Immature natural killer cell (primary cell): ENCODE data around the gene ACOX2. TPM values are rescaled to one million over a fixed set of nuclear protein-coding genes. Genes with fewer than 3 reads are reported as not detected.

ENCODE experiments used
- DNase-seq, 3 donors: peaks; one replicate each; pipeline ENCODE4 v3.0.0; 2022; ENCODE audit warnings: mixed read lengths in 1 of 3
- H3K27ac Mint-ChIP-seq, 6 donors: one replicate each; pipeline ENCODE4 v1.8.0; 2020; ENCODE audit warnings: mixed read lengths in 6 of 6, mild to moderate bottlenecking in 5 of 6, inconsistent platforms in 4 of 6, moderate library complexity in 3 of 6
- H3K27me3 Mint-ChIP-seq, 3 donors: one replicate each; pipeline ENCODE4 v1.8.0; 2020 to 2021; ENCODE audit warnings: low read depth in 3 of 3, mild to moderate bottlenecking in 3 of 3, mixed read lengths in 3 of 3, moderate library complexity in 3 of 3, inconsistent platforms in 1 of 3
- H3K36me3 Mint-ChIP-seq, 3 donors: one replicate each; pipeline ENCODE4 v1.8.0; 2020; ENCODE audit warnings: mixed read lengths in 3 of 3, inconsistent platforms in 2 of 3, mild to moderate bottlenecking in 2 of 3
- H3K4me1 Mint-ChIP-seq, 2 donors: one replicate each; pipeline ENCODE4 v1.8.0; 2020; ENCODE audit warnings: inconsistent platforms in 2 of 2, mild to moderate bottlenecking in 2 of 2, mixed read lengths in 2 of 2, moderate library complexity in 1 of 2
- H3K4me3 Mint-ChIP-seq, 5 donors: one replicate each; pipeline ENCODE4 v1.8.0; 2020; ENCODE audit warnings: mild to moderate bottlenecking in 5 of 5, mixed read lengths in 5 of 5, inconsistent platforms in 3 of 5, moderate library complexity in 3 of 5
- H3K9me3 Mint-ChIP-seq, 6 donors: one replicate each; pipeline ENCODE4 v1.8.0; 2020; ENCODE audit warnings: mild to moderate bottlenecking in 6 of 6, mixed read lengths in 6 of 6, inconsistent platforms in 4 of 6, moderate library complexity in 3 of 6
- polyA plus RNA-seq, 3 donors: library from polyadenylated mRNA; unstranded; fragments of 300-500 nt; fragmentation: Illumina TruSeq; gene quantifications; one replicate each; pipeline ENCODE4 v1.2.3, GENCODE V29; 2021

The ACOX2 gene
- polyA plus RNA-seq, 3 donors from 2014 or later = not detected

GRCh38 chr3:58474967-58475578 lies 61.9 kb downstream of the ACOX2 start:
- Mint-ChIP-seq H3K36me3 (peaks cover 0 to 3% (median 0%) of the 10 kb centered on the region in 3 donors), H3K9me3 (peaks cover 0 to 2% (median 0%) of the 10 kb centered on the region in 6 donors), H3K27ac (peak overlapping the region in 1 of 6 donors; percentile 29), H3K4me3 (no peak overlapping the region), H3K27me3 (peaks cover 2 to 5% (median 5%) of the 10 kb centered on the region in 3 donors), H3K4me1 (peaks cover 39 to 44% of the 10 kb centered on the region in 2 donors)
- no peak for DNase-seq

- Mint-ChIP-seq H3K27ac (peak overlapping the region in 2 of 6 donors; percentile 19 to 29), H3K4me3 (no peak overlapping the region), H3K9me3 (peaks cover 0 to 2% (median 0%) of the 10 kb centered on the region in 6 donors), H3K36me3 (peaks cover 0 to 3% (median 0%) of the 10 kb centered on the region in 3 donors), H3K4me1 (peaks cover 42 to 49% of the 10 kb centered on the region in 2 donors), H3K27me3 (peaks cover 2 to 5% (median 5%) of the 10 kb centered on the region in 3 donors)
- no peak for DNase-seq
Measured at GRCh38 chr3:58474348-58474911, 62.6 kb downstream of the ACOX2 start.

GRCh38 chr3:58473275-58473674 lies 63.7 kb downstream of the ACOX2 start:
- Mint-ChIP-seq H3K4me1 (peaks cover 42 to 49% of the 10 kb centered on the region in 2 donors), H3K36me3 (peaks cover 0 to 3% (median 0%) of the 10 kb centered on the region in 3 donors), H3K27ac (peak overlapping the region in 3 of 6 donors; percentile 16 to 39 (median 30)), H3K27me3 (peaks cover 2 to 5% (median 5%) of the 10 kb centered on the region in 3 donors), H3K4me3 (peak overlapping the region in 2 of 5 donors; percentile 12 to 27), H3K9me3 (no peaks in the 10 kb centered on the region)
- no peak for DNase-seq

- Mint-ChIP-seq H3K4me1 (peaks cover 42 to 49% of the 10 kb centered on the region in 2 donors), H3K36me3 (no peaks in the 10 kb centered on the region), H3K27ac (peak overlapping the region; percentile 67 to 91 (median 82)), H3K9me3 (no peaks in the 10 kb centered on the region), H3K4me3 (peak overlapping the region; percentile 47 to 74 (median 71)), H3K27me3 (peaks cover 2 to 5% (median 3%) of the 10 kb centered on the region in 3 donors)
- peak; percentile 62 to 74 (median 64) for DNase-seq
Measured at GRCh38 chr3:58471025-58471887, 65.7 kb downstream of the ACOX2 start.

GRCh38 chr3:58470363-58471024 lies 66.5 kb downstream of the ACOX2 start:
- peak overlapping the region; percentile 47 to 74 (median 71) for H3K4me3 Mint-ChIP-seq
- peaks cover 42 to 49% of the 10 kb centered on the region in 2 donors for H3K4me1 Mint-ChIP-seq
- no peaks in the 10 kb centered on the region for H3K36me3 Mint-ChIP-seq
- DNase-seq = no peak
- no peaks in the 10 kb centered on the region for H3K9me3 Mint-ChIP-seq
- H3K27me3 Mint-ChIP-seq = peaks cover 2 to 5% (median 3%) of the 10 kb centered on the region in 3 donors
- H3K27ac Mint-ChIP-seq = peak overlapping the region in 5 of 6 donors; percentile 74 to 91 (median 85)

GRCh38 chr3:58469096-58469495 lies 67.9 kb downstream of the ACOX2 start:
- Mint-ChIP-seq H3K36me3 (no peaks in the 10 kb centered on the region), H3K9me3 (no peaks in the 10 kb centered on the region), H3K27ac (no peak overlapping the region), H3K4me3 (no peak overlapping the region), H3K4me1 (peaks cover 36 to 46% of the 10 kb centered on the region in 2 donors), H3K27me3 (peaks cover 2 to 5% (median 3%) of the 10 kb centered on the region in 3 donors)
- no peak for DNase-seq

GRCh38 chr3:58466899-58467563 lies 70.0 kb downstream of the ACOX2 start:
- Mint-ChIP-seq H3K4me1 (peaks cover 31 to 37% of the 10 kb centered on the region in 2 donors), H3K9me3 (no peaks in the 10 kb centered on the region), H3K36me3 (no peaks in the 10 kb centered on the region), H3K27me3 (peaks cover 3 to 7% (median 4%) of the 10 kb centered on the region in 3 donors), H3K27ac (no peak overlapping the region), H3K4me3 (no peak overlapping the region)
- DNase-seq = no peak

GRCh38 chr3:58464866-58465265 lies 72.1 kb downstream of the ACOX2 start:
- peaks cover 12 to 15% of the 10 kb centered on the region in 2 donors for H3K4me1 Mint-ChIP-seq
- no peak overlapping the region for H3K4me3 Mint-ChIP-seq
- H3K9me3 Mint-ChIP-seq = no peaks in the 10 kb centered on the region
- DNase-seq = no peak
- H3K36me3 Mint-ChIP-seq = no peaks in the 10 kb centered on the region
- peaks cover 3 to 4% (median 3%) of the 10 kb centered on the region in 3 donors for H3K27me3 Mint-ChIP-seq
- no peak overlapping the region for H3K27ac Mint-ChIP-seq

GRCh38 chr3:58463942-58464271 lies 73.1 kb downstream of the ACOX2 start:
- DNase-seq = no peak
- Mint-ChIP-seq H3K27ac (peak overlapping the region in 5 of 6 donors; percentile 33 to 75 (median 43)), H3K4me3 (peak overlapping the region; percentile 6 to 75 (median 62)), H3K27me3 (peaks cover 3 to 4% (median 3%) of the 10 kb centered on the region in 3 donors), H3K9me3 (no peaks in the 10 kb centered on the region), H3K36me3 (no peaks in the 10 kb centered on the region), H3K4me1 (peaks cover 10 to 12% of the 10 kb centered on the region in 2 donors)

- peak; percentile 75 to 80 (median 77) for DNase-seq
- peaks cover 10 to 12% of the 10 kb centered on the region in 2 donors for H3K4me1 Mint-ChIP-seq
- H3K27ac Mint-ChIP-seq = peak overlapping the region in 4 of 6 donors; percentile 33 to 75 (median 49)
Measured at GRCh38 chr3:58463181-58463941, 73.6 kb downstream of the ACOX2 start.

GRCh38 chr3:58462829-58463180 lies 74.2 kb downstream of the ACOX2 start:
- DNase-seq = no peak
- Mint-ChIP-seq H3K27me3 (peaks cover 3 to 4% (median 3%) of the 10 kb centered on the region in 3 donors), H3K4me1 (peaks cover 10 to 12% of the 10 kb centered on the region in 2 donors), H3K9me3 (no peaks in the 10 kb centered on the region), H3K4me3 (peak overlapping the region in 1 of 5 donors; percentile 21), H3K36me3 (no peaks in the 10 kb centered on the region), H3K27ac (no peak overlapping the region)

More at GRCh38 chr3:58463181-58463941, 73.6 kb downstream of the ACOX2 start:
- Mint-ChIP-seq H3K27me3 (peaks cover 3 to 4% (median 3%) of the 10 kb centered on the region in 3 donors), H3K9me3 (no peaks in the 10 kb centered on the region), H3K36me3 (no peaks in the 10 kb centered on the region), H3K4me3 (peak overlapping the region; percentile 6 to 75 (median 62))

GRCh38 chr3:58459160-58459559 lies 77.8 kb downstream of the ACOX2 start:
- Mint-ChIP-seq H3K36me3 (peaks cover 5 to 13% (median 12%) of the 10 kb centered on the region in 3 donors), H3K9me3 (peaks cover 5 to 20% (median 19%) of the 10 kb centered on the region in 6 donors), H3K4me1 (peaks cover 9 to 10% of the 10 kb centered on the region in 2 donors), H3K27me3 (peaks cover 1 to 6% (median 3%) of the 10 kb centered on the region in 3 donors), H3K27ac (no peak overlapping the region), H3K4me3 (no peak overlapping the region)
- no peak for DNase-seq
